Body of pancreas (tissue), 4 donors: Measurements from ENCODE around the gene GRM1. TPM values are rescaled to one million over a fixed set of nuclear protein-coding genes. Genes with fewer than 3 reads are reported as not detected.

Source experiments
- ATAC-seq: fragments of 150-250 bp; one replicate; pipeline ENCODE4 v1.9.1; 2016
- DNase-seq, 4 donors: peaks; one replicate each; pipeline ENCODE4 v3.0.0-alpha.2; 2019
- H3K27ac ChIP-seq, 4 donors: fragments of 200-600 bp; sonication (generic); 1 replicate in 3 of 4; 2 replicates in 1 of 4; pipeline versions ENCODE4 v1.5.1 to v1.6.1; 2016 to 2019; ENCODE audit warnings: mild to moderate bottlenecking in 1 of 4, mixed read lengths in 1 of 4, moderate library complexity in 1 of 4
- H3K27me3 ChIP-seq, 2 donors: fragments of 200-600 bp; sonication (generic); one replicate each; pipeline ENCODE4 v1.6.0; 2016; ENCODE audit warnings: mild to moderate bottlenecking in 1 of 2
- H3K36me3 ChIP-seq, 2 donors: fragments of 200-600 bp; sonication (generic); replicated peaks in 1 of 2; 2 replicates each; pipeline ENCODE4 v1.5.1; 2016; ENCODE audit warnings: low read depth in 2 of 2; ENCODE audit not compliant: insufficient read depth in 1 of 2
- H3K4me1 ChIP-seq: fragments of 200-600 bp; sonication (generic); one replicate; pipeline ENCODE4 v1.6.0; 2016
- H3K4me3 ChIP-seq, 2 donors: fragments of 200-600 bp; sonication (generic); 1 replicate in 1 of 2; 2 replicates in 1 of 2; pipeline ENCODE4 v1.5.1; 2016 to 2019
- H3K9me3 ChIP-seq, 3 donors: fragments of 200-600 bp; sonication (generic); 1 replicate in 2 of 3; 2 replicates in 1 of 3; pipeline ENCODE4 v1.5.1; 2016
- POLR2A ChIP-seq, 3 donors: fragments of 450-650 bp; IDR thresholded peaks; one replicate each; pipeline ENCODE4 v1.6.1; 2016; ENCODE audit warnings: antibody characterized with exemption in 3 of 3, mild to moderate bottlenecking in 2 of 3
- WGBS, 2 donors: methylation state at CpG; one replicate each; pipeline ENCODE4 v1.1.5; 2017; 5-methylcytosine and 5-hydroxymethylcytosine counted together
- intact Hi-C: fragments of 100-400 bp; cut with DNase I; formaldehyde crosslinking; loops from one replicate; pipeline ENCODE4 v1.15.1; 2023
- total RNA-seq, 2 donors: library from RNA; depleted of rRNA; stranded (reverse); fragments of >200 nt; gene quantifications; one replicate each; pipeline ENCODE4 v1.1.0, GENCODE V29; 2016
- TF ChIP-seq, protein P1 (sequence below), 7 experiments: fragments of 450-650 bp in 4 of 7; fragments of 200-600 bp in 3 of 7; sonication (generic) in 3 of 7; IDR thresholded peaks; one replicate each; pipeline ENCODE4 v1.5.1; 2016 to 2019; ENCODE audit warnings: antibody characterized with exemption in 7 of 7

Gene GRM1
- total RNA-seq, 2 donors from 2014 or later, result under 0.01 TPM; not detected in 1

DNA sequence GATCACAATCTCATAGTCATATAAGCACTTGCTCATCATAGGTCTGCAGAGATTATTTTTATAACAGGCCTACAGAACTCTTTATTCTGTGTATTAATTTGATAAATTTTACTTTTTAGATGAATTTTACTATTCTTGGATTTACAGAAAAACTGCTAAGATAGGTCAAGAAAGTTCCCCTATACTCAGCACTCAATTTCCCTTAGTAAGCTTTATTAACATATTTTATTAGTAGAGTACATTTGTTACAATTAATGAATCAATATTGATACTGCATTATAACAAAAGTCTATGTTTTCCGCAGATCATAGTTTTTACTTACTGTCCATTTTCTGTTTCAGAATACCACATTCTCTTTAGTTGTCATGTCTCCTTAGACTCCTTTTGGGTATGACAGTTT is 148.9 kb downstream of the GRM1 start:
- intact Hi-C loops, result no loop called here
- no peak for TF ChIP-seq POLR2A (IDR thresholded peaks at IDR 0.05)
- 82 to 84% methylated on average over 1 of the region's 1 CpG for WGBS, 2 donors
- Histone ChIP-seq H3K4me1 (no peaks in the 10 kb centered on the region), H3K36me3 (no peaks in the 10 kb centered on the region), H3K27me3 (no peaks in the 10 kb centered on the region), H3K9me3 (no peaks in the 10 kb centered on the region), H3K4me3 (no peak overlapping the region), H3K27ac (no peak overlapping the region)
- no peak for DNase-seq
- no peak for ATAC-seq

DNA sequence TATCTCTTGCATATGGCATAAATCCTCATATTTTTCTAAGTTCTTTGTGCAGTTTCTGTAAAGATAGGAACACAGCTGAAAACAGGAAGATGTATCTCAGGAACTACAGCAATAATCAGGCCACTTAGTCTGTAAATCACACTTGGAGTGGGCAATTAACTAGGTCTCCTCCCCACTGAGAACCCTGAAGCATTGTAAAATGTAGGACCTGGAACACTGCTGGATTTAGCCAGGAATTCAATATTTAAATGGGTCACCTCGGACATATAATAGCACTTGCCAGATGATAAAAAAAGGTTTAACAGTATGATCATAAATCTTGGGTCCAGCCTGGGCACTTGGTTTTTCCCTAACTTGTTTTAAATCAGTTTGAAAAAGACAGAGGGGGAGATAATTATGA is 155.0 kb downstream of the GRM1 start:
- no peaks in the 10 kb centered on the region for H3K36me3 ChIP-seq
- H3K27ac ChIP-seq, result no peak overlapping the region
- intact Hi-C loops, result no loop called here
- no peaks in the 10 kb centered on the region for H3K4me1 ChIP-seq
- H3K27me3 ChIP-seq, result no peaks in the 10 kb centered on the region
- DNase-seq, result no peak
- ATAC-seq, result no peak
- no peak overlapping the region for H3K4me3 ChIP-seq
- 19 to 35% methylated on average over 1 of the region's 1 CpG for WGBS, 2 donors
- TF ChIP-seq POLR2A (IDR thresholded peaks at IDR 0.05), result no peak
- TF ChIP-seq, protein P1, sequence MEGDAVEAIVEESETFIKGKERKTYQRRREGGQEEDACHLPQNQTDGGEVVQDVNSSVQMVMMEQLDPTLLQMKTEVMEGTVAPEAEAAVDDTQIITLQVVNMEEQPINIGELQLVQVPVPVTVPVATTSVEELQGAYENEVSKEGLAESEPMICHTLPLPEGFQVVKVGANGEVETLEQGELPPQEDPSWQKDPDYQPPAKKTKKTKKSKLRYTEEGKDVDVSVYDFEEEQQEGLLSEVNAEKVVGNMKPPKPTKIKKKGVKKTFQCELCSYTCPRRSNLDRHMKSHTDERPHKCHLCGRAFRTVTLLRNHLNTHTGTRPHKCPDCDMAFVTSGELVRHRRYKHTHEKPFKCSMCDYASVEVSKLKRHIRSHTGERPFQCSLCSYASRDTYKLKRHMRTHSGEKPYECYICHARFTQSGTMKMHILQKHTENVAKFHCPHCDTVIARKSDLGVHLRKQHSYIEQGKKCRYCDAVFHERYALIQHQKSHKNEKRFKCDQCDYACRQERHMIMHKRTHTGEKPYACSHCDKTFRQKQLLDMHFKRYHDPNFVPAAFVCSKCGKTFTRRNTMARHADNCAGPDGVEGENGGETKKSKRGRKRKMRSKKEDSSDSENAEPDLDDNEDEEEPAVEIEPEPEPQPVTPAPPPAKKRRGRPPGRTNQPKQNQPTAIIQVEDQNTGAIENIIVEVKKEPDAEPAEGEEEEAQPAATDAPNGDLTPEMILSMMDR (IDR thresholded peaks at IDR 0.05), result no peak
- H3K9me3 ChIP-seq, result no peaks in the 10 kb centered on the region

DNA sequence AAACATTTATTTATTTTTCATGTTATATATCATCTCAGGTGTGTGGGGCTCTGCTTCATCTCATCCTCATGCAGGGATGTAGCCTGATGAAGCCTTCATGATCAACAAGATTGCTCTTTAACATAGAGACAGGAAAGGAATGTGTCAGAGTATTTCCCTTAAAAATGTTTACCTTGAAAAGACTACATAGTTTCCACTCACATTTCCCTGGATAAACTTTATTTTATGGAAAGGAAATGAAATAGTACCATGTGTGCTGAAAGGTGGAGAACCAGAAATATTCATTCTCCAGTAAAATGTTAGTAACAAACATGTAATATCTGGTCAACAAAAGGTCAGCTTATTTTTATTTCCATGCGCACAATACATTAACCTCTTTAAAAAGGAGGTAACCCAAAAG is 155.8 kb downstream of the GRM1 start:
- ATAC-seq (no peak), DNase-seq (no peak)
- intact Hi-C loops, result no loop called here
- H3K4me3 ChIP-seq, result no peak overlapping the region
- no peaks in the 10 kb centered on the region for H3K9me3 ChIP-seq
- H3K36me3 ChIP-seq, result no peaks in the 10 kb centered on the region
- H3K27ac ChIP-seq, result no peak overlapping the region
- no peak for TF ChIP-seq POLR2A (IDR thresholded peaks at IDR 0.05)
- TF ChIP-seq, protein P1 (IDR thresholded peaks at IDR 0.05), result no peak
- H3K4me1 ChIP-seq, result no peaks in the 10 kb centered on the region
- 90 to 92% methylated on average over 1 of the region's 1 CpG for WGBS, 2 donors
- no peaks in the 10 kb centered on the region for H3K27me3 ChIP-seq

DNA sequence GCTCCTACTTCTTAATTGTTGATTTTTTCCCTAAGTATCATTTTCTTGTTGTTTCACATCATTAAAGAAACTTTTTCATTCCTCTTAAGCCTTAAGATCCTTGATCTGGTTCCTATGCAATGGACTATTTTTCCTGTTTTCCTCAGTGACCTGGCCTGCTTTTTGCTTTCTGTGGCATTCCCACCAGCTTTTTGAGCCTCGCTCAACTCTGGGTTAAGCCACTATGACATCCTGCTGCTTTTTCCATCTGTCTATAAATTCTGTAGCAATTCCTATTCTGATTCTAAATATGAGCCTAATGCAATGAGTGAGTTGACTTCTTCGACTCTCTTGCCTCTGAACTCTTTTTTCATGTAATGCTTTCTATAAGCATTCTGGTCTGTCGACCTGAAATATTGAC is 160.3 kb downstream of the GRM1 start:
- ATAC-seq, result no peak
- no peak overlapping the region for H3K4me3 ChIP-seq
- no peaks in the 10 kb centered on the region for H3K36me3 ChIP-seq
- DNase-seq, result no peak
- TF ChIP-seq POLR2A (IDR thresholded peaks at IDR 0.05), result no peak
- TF ChIP-seq, protein P1 (IDR thresholded peaks at IDR 0.05), result no peak
- no peaks in the 10 kb centered on the region for H3K27me3 ChIP-seq
- no peaks in the 10 kb centered on the region for H3K4me1 ChIP-seq
- intact Hi-C loops, result no loop called here
- no peaks in the 10 kb centered on the region for H3K9me3 ChIP-seq
- H3K27ac ChIP-seq, result no peak overlapping the region
- 57 to 58% methylated on average over 3 of the region's 3 CpGs for WGBS, 2 donors

DNA sequence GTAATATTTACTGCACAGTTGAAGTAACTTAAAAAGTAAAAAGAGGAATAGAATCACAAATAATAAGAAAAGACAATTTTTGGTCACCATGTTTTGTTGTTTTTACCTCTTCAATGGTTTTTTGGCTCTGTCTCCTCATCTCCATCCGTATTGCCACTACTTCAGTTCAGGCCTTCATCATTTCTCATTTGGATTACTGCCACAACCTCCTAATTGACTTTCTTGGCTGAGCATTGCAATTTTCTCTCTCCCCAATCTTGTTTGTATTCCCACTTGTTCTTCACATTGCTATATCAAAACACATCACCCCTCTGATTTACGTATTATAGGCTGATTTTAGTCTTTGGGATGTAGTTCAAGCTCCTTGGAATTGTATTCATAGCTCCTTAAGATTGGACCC is 161.7 kb downstream of the GRM1 start:
- Histone ChIP-seq H3K4me3 (no peak overlapping the region), H3K27me3 (no peaks in the 10 kb centered on the region), H3K36me3 (no peaks in the 10 kb centered on the region), H3K4me1 (no peaks in the 10 kb centered on the region), H3K9me3 (no peaks in the 10 kb centered on the region), H3K27ac (no peak overlapping the region)
- TF ChIP-seq, protein P1 (IDR thresholded peaks at IDR 0.05), result no peak
- no peak for TF ChIP-seq POLR2A (IDR thresholded peaks at IDR 0.05)
- no peak for DNase-seq
- ATAC-seq, result no peak
- intact Hi-C loops, result no loop called here
- WGBS, 2 donors, result 65% methylated on average over 2 of the region's 2 CpGs
